Hepatocyte (in vitro differentiated cells): ENCODE results near the gene C1R. TPM values are rescaled to one million over a fixed set of nuclear protein-coding genes. Genes with fewer than 3 reads are reported as not detected.
"Not testable (repeated sequence)": the region's sequence is repeated elsewhere in the genome, so short reads cannot be mapped to it uniquely, and the experiment has no call there.

Experiments
- DNase-seq: peaks from one replicate; pipeline ENCODE4 v3.0.0-alpha.2; 2016; ENCODE audit warnings: low spot score
- H2AFZ ChIP-seq: fragments of 200-600 bp; sonication (generic); 2 replicates; pipeline ENCODE4 v1.6.0; 2016; ENCODE audit warnings: antibody characterized with exemption, mild to moderate bottlenecking
- H3K27ac ChIP-seq: fragments of 200-600 bp; sonication (generic); 2 replicates; pipeline ENCODE4 v1.5.1; 2016; ENCODE audit warnings: mild to moderate bottlenecking
- H3K27me3 ChIP-seq: fragments of 200-600 bp; sonication (generic); 2 replicates; pipeline ENCODE4 v1.6.1; 2016
- H3K36me3 ChIP-seq: fragments of 200-600 bp; sonication (generic); replicated peaks from 2 replicates; pipeline ENCODE4 v1.5.1; 2016; ENCODE audit warnings: low read depth; ENCODE audit not compliant: insufficient read depth
- H3K4me1 ChIP-seq: fragments of 200-600 bp; sonication (generic); 2 replicates; pipeline ENCODE4 v1.5.1; 2016; ENCODE audit warnings: mild to moderate bottlenecking, moderate library complexity; ENCODE audit not compliant: insufficient read depth
- H3K4me2 ChIP-seq: fragments of 200-600 bp; sonication (generic); 2 replicates; pipeline ENCODE4 v1.6.0; 2016
- H3K4me3 ChIP-seq: fragments of 200-600 bp; sonication (generic); 2 replicates; pipeline ENCODE4 v1.5.1; 2016; ENCODE audit warnings: mild to moderate bottlenecking
- H3K79me2 ChIP-seq: fragments of 200-600 bp; sonication (generic); 2 replicates; pipeline ENCODE4 v1.6.0; 2017; ENCODE audit warnings: mild to moderate bottlenecking
- H3K9me2 ChIP-seq: fragments of 200-600 bp; sonication (generic); replicated peaks from 2 replicates; pipeline ENCODE4 v1.6.0; 2017; ENCODE audit warnings: mild to moderate bottlenecking; ENCODE audit not compliant: insufficient read depth
- H3K9me3 ChIP-seq: fragments of 200-600 bp; sonication (generic); 2 replicates; pipeline ENCODE4 v1.5.1; 2016; ENCODE audit warnings: low read depth, mild to moderate bottlenecking
- H4K20me1 ChIP-seq: fragments of 200-600 bp; sonication (generic); 2 replicates; pipeline ENCODE4 v1.6.0; 2016; ENCODE audit warnings: mild to moderate bottlenecking; ENCODE audit not compliant: insufficient read depth, poor library complexity, severe bottlenecking
- EZH2 ChIP-seq: fragments of 200-600 bp; sonication (generic); IDR thresholded peaks from 2 replicates; pipeline ENCODE4 v1.6.1; 2016; ENCODE audit warnings: antibody characterized with exemption, mild to moderate bottlenecking, borderline replicate concordance
- EZH2phosphoT487 ChIP-seq: fragments of 200-600 bp; sonication (generic); IDR thresholded peaks from one replicate; pipeline ENCODE4 v1.6.1; 2018; ENCODE audit warnings: antibody characterized with exemption, mild to moderate bottlenecking, low read depth, moderate library complexity; ENCODE audit not compliant: unreplicated experiment, severe bottlenecking
- WGBS: methylation state at CpG from one replicate; pipeline ENCODE4 v1.1.6; 2016; ENCODE audit warnings: low lambda C conversion rate; ENCODE audit errors: missing lambda C conversion rate; 5-methylcytosine and 5-hydroxymethylcytosine counted together
- polyA plus RNA-seq: library from polyadenylated mRNA; unstranded; fragments of >200 nt; fragmentation: Nextera tagmentation; extraction: Ambion mirVana; gene quantifications from 2 replicates; pipeline ENCODE4 v1.2.1, GENCODE V29; 2016
- total RNA-seq: library from RNA; depleted of rRNA; stranded (reverse); fragments of >200 nt; gene quantifications from 2 replicates; pipeline ENCODE4 v1.2.3, GENCODE V29; 2014
- TF ChIP-seq, protein P1 (sequence below): fragments of 200-600 bp; sonication (generic); IDR thresholded peaks from 2 replicates; pipeline ENCODE4 v1.5.1; 2016; ENCODE audit warnings: antibody characterized with exemption, mild to moderate bottlenecking; ENCODE audit not compliant: poor library complexity

The C1R gene
- total and polyA plus RNA-seq, 2 experiments from 2014 or later: 80.1 to 89.6 TPM

DNA sequence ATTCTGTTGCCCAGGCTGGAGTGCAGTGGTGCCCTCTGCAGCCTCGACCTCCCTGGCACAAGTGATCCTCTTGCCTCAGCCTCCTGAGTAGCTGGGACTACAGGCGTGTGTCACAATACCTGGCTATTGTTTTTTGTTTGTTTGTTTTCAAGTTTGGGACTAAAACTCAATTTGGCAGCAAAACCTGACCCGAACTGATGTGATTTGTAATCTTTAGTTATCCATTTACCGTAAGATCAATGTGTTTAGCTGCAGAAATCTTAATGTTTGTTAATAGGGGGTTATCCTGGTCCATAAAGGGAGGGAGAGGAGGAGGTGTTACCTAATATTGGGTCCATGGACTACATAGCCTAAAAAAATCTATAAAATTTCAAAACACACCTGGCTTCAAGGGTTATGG, 32.5 kb downstream of the C1R start:
- H3K27me3 ChIP-seq: no peaks in the 10 kb centered on the region
- no peak overlapping the region for H3K4me2 ChIP-seq
- TF ChIP-seq EZH2 (no peak), EZH2phosphoT487 (no peak)
- TF ChIP-seq, protein P1, sequence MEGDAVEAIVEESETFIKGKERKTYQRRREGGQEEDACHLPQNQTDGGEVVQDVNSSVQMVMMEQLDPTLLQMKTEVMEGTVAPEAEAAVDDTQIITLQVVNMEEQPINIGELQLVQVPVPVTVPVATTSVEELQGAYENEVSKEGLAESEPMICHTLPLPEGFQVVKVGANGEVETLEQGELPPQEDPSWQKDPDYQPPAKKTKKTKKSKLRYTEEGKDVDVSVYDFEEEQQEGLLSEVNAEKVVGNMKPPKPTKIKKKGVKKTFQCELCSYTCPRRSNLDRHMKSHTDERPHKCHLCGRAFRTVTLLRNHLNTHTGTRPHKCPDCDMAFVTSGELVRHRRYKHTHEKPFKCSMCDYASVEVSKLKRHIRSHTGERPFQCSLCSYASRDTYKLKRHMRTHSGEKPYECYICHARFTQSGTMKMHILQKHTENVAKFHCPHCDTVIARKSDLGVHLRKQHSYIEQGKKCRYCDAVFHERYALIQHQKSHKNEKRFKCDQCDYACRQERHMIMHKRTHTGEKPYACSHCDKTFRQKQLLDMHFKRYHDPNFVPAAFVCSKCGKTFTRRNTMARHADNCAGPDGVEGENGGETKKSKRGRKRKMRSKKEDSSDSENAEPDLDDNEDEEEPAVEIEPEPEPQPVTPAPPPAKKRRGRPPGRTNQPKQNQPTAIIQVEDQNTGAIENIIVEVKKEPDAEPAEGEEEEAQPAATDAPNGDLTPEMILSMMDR: no peak
- H3K27ac ChIP-seq: peak overlapping the region; percentile 30
- no peak overlapping the region for H3K4me3 ChIP-seq
- H3K4me1 ChIP-seq: peaks cover 7% of the 10 kb centered on the region
- no peak for DNase-seq
- H4K20me1 ChIP-seq: no peaks in the 10 kb centered on the region
- H3K36me3 ChIP-seq: no peaks in the 10 kb centered on the region
- no peaks in the 10 kb centered on the region for H3K9me3 ChIP-seq
- no peaks in the 10 kb centered on the region for H3K79me2 ChIP-seq
- H2AFZ ChIP-seq: no peak overlapping the region
- WGBS: 87% methylated on average over 4 of the region's 4 CpGs
- no peaks in the 10 kb centered on the region for H3K9me2 ChIP-seq

DNA sequence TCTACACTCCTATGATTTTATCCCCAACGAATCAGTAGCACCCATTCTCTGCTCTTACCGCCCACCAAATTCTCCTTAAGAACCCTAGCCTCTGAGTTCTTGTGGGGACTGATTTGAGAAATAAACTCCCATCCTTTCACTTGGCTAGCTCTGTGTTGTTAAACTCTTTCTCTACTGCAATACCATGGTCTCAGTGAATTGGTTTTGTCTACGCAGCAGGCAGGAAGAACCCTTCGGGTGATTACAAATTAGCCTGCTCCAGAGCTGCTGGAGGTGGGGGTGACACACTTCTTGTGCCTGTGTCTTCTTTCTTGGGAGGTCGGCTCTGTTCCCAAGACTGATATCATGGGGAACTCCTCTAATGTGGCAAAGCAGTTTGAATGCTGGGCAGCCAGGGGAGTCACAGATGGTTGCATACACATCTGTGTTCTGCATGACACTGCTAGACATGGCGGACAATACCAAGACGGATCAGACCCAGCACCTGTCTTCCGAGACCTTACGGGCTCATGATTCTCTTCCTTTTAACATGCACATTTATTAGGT, 33.3 kb downstream of the C1R start:
- Histone ChIP-seq H3K9me3 (no peaks in the 10 kb centered on the region), H3K4me1 (peaks cover 7% of the 10 kb centered on the region), H3K27ac (no peak overlapping the region), H3K9me2 (no peaks in the 10 kb centered on the region), H4K20me1 (no peaks in the 10 kb centered on the region), H3K36me3 (no peaks in the 10 kb centered on the region), H3K4me2 (no peak overlapping the region), H3K27me3 (no peaks in the 10 kb centered on the region), H3K4me3 (no peak overlapping the region), H2AFZ (no peak overlapping the region), H3K79me2 (no peaks in the 10 kb centered on the region)
- 94% methylated on average over 9 of the region's 9 CpGs for WGBS
- TF ChIP-seq EZH2 (no peak), EZH2phosphoT487 (no peak)
- TF ChIP-seq, protein P1: no peak
- no peak for DNase-seq

DNA sequence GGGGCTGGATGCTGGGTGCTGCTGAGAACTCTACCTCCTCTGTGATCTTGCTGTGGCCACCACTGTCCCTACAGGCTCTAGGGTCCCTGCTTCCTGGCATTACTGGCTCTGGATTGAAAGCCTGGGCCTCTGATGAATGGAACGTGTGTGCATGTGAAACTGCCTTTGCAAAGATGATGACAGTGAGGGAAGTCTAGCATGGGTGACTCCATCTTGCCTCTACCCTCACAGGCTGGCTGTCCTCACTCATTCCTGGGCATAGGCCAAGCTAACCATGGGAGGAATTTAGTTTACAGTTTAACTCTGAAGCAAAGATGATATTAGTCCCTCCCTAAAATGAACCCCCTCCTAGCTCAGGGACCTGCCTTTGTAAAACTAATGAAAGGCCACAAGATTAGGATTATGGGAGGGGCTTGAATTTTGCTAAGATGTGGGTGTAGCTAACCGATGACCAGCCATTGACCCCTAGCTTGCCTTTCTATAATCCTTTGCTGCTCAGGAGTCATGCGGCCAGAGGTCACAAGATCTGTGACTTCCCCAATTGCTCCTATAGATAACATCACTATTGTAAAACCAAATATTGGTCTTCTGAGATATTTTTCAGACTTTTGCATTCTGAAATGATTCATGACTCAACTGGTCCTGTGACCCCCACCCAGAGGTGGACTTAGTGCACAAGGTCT, 33.9 kb downstream of the C1R start:
- 81% methylated on average over 3 of the region's 3 CpGs for WGBS
- no peak overlapping the region for H3K4me3 ChIP-seq
- H3K27me3 ChIP-seq: no peaks in the 10 kb centered on the region
- TF ChIP-seq EZH2 (no peak), EZH2phosphoT487 (no peak)
- TF ChIP-seq, protein P1: no peak
- no peaks in the 10 kb centered on the region for H4K20me1 ChIP-seq
- no peaks in the 10 kb centered on the region for H3K9me3 ChIP-seq
- no peaks in the 10 kb centered on the region for H3K36me3 ChIP-seq
- no peak overlapping the region for H2AFZ ChIP-seq
- H3K4me2 ChIP-seq: no peak overlapping the region
- no peaks in the 10 kb centered on the region for H3K79me2 ChIP-seq
- DNase-seq: no peak
- no peak overlapping the region for H3K27ac ChIP-seq
- H3K4me1 ChIP-seq: peaks cover 7% of the 10 kb centered on the region
- no peaks in the 10 kb centered on the region for H3K9me2 ChIP-seq

DNA sequence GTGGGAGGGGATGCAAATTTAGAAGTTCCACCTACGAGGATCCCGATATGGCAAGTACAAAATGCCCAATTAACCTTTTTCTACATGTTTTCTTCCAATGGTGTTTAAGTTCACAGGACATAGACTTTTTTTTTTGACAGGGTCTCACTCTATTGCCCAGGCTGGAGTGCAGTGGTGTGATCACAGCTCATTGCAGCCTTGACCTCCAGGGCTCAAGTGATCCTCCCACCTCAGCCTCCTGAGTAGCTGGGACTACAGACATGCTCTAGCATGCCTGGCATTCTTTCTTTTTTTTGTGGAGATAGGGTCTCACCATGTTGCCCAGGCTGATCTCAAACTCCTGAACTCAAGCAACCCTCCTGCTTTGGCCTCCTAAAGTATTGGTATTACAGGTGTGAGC, 36.5 kb downstream of the C1R start:
- not testable (repeated sequence) for H4K20me1 ChIP-seq, H3K4me3 ChIP-seq, H3K9me3 ChIP-seq, H3K36me3 ChIP-seq, H2AFZ ChIP-seq, H3K9me2 ChIP-seq, H3K79me2 ChIP-seq, DNase-seq, H3K27me3 ChIP-seq, H3K4me2 ChIP-seq, H3K27ac ChIP-seq, H3K4me1 ChIP-seq
- WGBS: 95% methylated on average over 2 of the region's 2 CpGs
